HEK293 (cell line): Measurements from ENCODE around the gene HOXD11.
A peak's percentile ranks its signal among the peaks of the same experiment; 100 is the strongest.

Source experiments
- FEZF1 ChIP-seq: fragments of 450-650 bp; formaldehyde crosslinking; IDR thresholded peaks from 2 replicates; pipeline ENCODE4 v1.5.1; 2016; ENCODE audit warnings: missing biosample characterization, missing genetic modification characterization
- HOXD13 ChIP-seq: sonication (generic); formaldehyde crosslinking; IDR thresholded peaks from 2 replicates; pipeline ENCODE4 v1.8.0; 2022; ENCODE audit warnings: missing genetic modification reagents, borderline replicate concordance
- IKZF3 ChIP-seq: fragments of 450-650 bp; IDR thresholded peaks from 2 replicates; pipeline ENCODE4 v1.5.0; 2018; ENCODE audit warnings: missing biosample characterization, mild to moderate bottlenecking, missing genetic modification characterization, moderate library complexity
- KLF16 ChIP-seq: fragments of 450-650 bp; formaldehyde crosslinking; IDR thresholded peaks from 2 replicates; pipeline ENCODE4 v1.5.1; 2017; ENCODE audit warnings: missing biosample characterization, missing genetic modification characterization
- MZF1 ChIP-seq: fragments of 450-650 bp; formaldehyde crosslinking; IDR thresholded peaks from 2 replicates; pipeline ENCODE4 v1.5.1; 2017; ENCODE audit warnings: missing biosample characterization, missing genetic modification characterization, borderline replicate concordance
- OVOL3 ChIP-seq: fragments of 450-650 bp; formaldehyde crosslinking; IDR thresholded peaks from 2 replicates; pipeline ENCODE4 v1.5.1; 2016; ENCODE audit warnings: missing biosample characterization, missing genetic modification characterization
- PBX3 ChIP-seq: sonication (generic); formaldehyde crosslinking; IDR thresholded peaks from 2 replicates; pipeline ENCODE4 v1.8.1; 2022; ENCODE audit warnings: mild to moderate bottlenecking, moderate library complexity, missing genetic modification reagents
- PRDM6 ChIP-seq: fragments of 450-650 bp; formaldehyde crosslinking; IDR thresholded peaks from 2 replicates; pipeline ENCODE4 v1.5.1; 2017; ENCODE audit warnings: missing biosample characterization, missing genetic modification characterization
- SP3 ChIP-seq: fragments of 450-650 bp; formaldehyde crosslinking; IDR thresholded peaks from 2 replicates; pipeline ENCODE4 v1.5.1; 2016; ENCODE audit warnings: missing biosample characterization, missing genetic modification characterization
- SP7 ChIP-seq: fragments of 450-650 bp; formaldehyde crosslinking; IDR thresholded peaks from 2 replicates; pipeline ENCODE4 v1.5.1; 2016; ENCODE audit warnings: missing biosample characterization, missing genetic modification characterization
- TSHZ1 ChIP-seq: fragments of 450-650 bp; formaldehyde crosslinking; IDR thresholded peaks from 2 replicates; pipeline ENCODE4 v1.5.1; 2016; ENCODE audit warnings: missing biosample characterization, missing genetic modification characterization, borderline replicate concordance
- WT1 ChIP-seq: fragments of 450-650 bp; formaldehyde crosslinking; IDR thresholded peaks from 2 replicates; pipeline ENCODE4 v1.5.1; 2016; ENCODE audit warnings: missing biosample characterization, missing genetic modification characterization
- ZBTB17 ChIP-seq: fragments of 450-650 bp; formaldehyde crosslinking; IDR thresholded peaks from 2 replicates; pipeline ENCODE4 v1.5.1; 2016; ENCODE audit warnings: missing biosample characterization, missing genetic modification characterization
- ZBTB20 ChIP-seq: fragments of 450-650 bp; formaldehyde crosslinking; IDR thresholded peaks from 2 replicates; pipeline ENCODE4 v1.5.1; 2016; ENCODE audit warnings: missing biosample characterization, missing genetic modification characterization
- ZFP3 ChIP-seq: fragments of 450-650 bp; formaldehyde crosslinking; IDR thresholded peaks from 2 replicates; pipeline ENCODE4 v1.5.1; 2016; ENCODE audit warnings: low read depth, missing biosample characterization, missing genetic modification characterization
- ZIC2 ChIP-seq: fragments of 450-650 bp; formaldehyde crosslinking; IDR thresholded peaks from 2 replicates; pipeline ENCODE4 v1.5.1; 2016; ENCODE audit warnings: missing biosample characterization, missing genetic modification characterization
- ZNF184 ChIP-seq: fragments of 450-650 bp; IDR thresholded peaks from 2 replicates; pipeline ENCODE4 v1.5.1; 2018; ENCODE audit warnings: missing biosample characterization, mild to moderate bottlenecking, missing genetic modification characterization
- ZNF211 ChIP-seq: fragments of 450-650 bp; formaldehyde crosslinking; IDR thresholded peaks from 2 replicates; pipeline ENCODE4 v1.5.1; 2016; ENCODE audit warnings: low read depth, missing biosample characterization, missing genetic modification characterization
- ZNF214 ChIP-seq: fragments of 450-650 bp; formaldehyde crosslinking; IDR thresholded peaks from 2 replicates; pipeline ENCODE4 v1.5.1; 2017; ENCODE audit warnings: missing biosample characterization, mild to moderate bottlenecking, missing genetic modification characterization, borderline replicate concordance
- ZNF223 ChIP-seq: fragments of 450-650 bp; formaldehyde crosslinking; IDR thresholded peaks from 2 replicates; pipeline ENCODE4 v1.5.1; 2016; ENCODE audit warnings: missing biosample characterization, missing genetic modification characterization
- ZNF248 ChIP-seq: fragments of 450-650 bp; formaldehyde crosslinking; IDR thresholded peaks from 2 replicates; pipeline ENCODE4 v1.5.1; 2017; ENCODE audit warnings: missing biosample characterization, missing genetic modification characterization
- ZNF341 ChIP-seq: fragments of 450-650 bp; formaldehyde crosslinking; IDR thresholded peaks from 2 replicates; pipeline ENCODE4; 2016; ENCODE audit warnings: low read depth, missing biosample characterization, missing genetic modification characterization
- ZNF449 ChIP-seq: fragments of 450-650 bp; formaldehyde crosslinking; IDR thresholded peaks from 2 replicates; pipeline ENCODE4 v1.5.1; 2017; ENCODE audit warnings: missing biosample characterization, mild to moderate bottlenecking, missing genetic modification characterization, moderate library complexity
- ZNF514 ChIP-seq: fragments of 450-650 bp; formaldehyde crosslinking; IDR thresholded peaks from 2 replicates; pipeline ENCODE4 v1.5.1; 2016; ENCODE audit warnings: missing biosample characterization, missing genetic modification characterization
- ZNF521 ChIP-seq: fragments of 450-650 bp; formaldehyde crosslinking; IDR thresholded peaks from 2 replicates; pipeline ENCODE4 v1.5.1; 2017; ENCODE audit warnings: missing biosample characterization, mild to moderate bottlenecking, missing genetic modification characterization
- ZNF596 ChIP-seq: fragments of 450-650 bp; IDR thresholded peaks from 2 replicates; pipeline ENCODE4 v1.5.0; 2018; ENCODE audit warnings: missing biosample characterization, mild to moderate bottlenecking, missing genetic modification characterization, moderate library complexity
- ZNF660 ChIP-seq: fragments of 450-650 bp; IDR thresholded peaks from 2 replicates; pipeline ENCODE4 v1.5.1; 2018; ENCODE audit warnings: missing biosample characterization, mild to moderate bottlenecking, missing genetic modification characterization
- ZNF837 ChIP-seq: fragments of 450-650 bp; formaldehyde crosslinking; IDR thresholded peaks from 2 replicates; pipeline ENCODE4 v1.5.1; 2016; ENCODE audit warnings: missing biosample characterization, missing genetic modification characterization
- TF ChIP-seq, protein P1 (sequence below): fragments of 450-650 bp; formaldehyde crosslinking; IDR thresholded peaks from 2 replicates; pipeline ENCODE4 v1.5.1; 2016; ENCODE audit warnings: missing biosample characterization, missing genetic modification characterization
- TF ChIP-seq, protein P2 (sequence below): fragments of 450-650 bp; formaldehyde crosslinking; IDR thresholded peaks from 2 replicates; pipeline ENCODE4 v1.5.1; 2017; ENCODE audit warnings: missing biosample characterization, missing genetic modification characterization

The HOXD11 gene

GRCh38 chr2:176146101-176146500 is 39.0 kb downstream of the HOXD11 start (continued):
- TF ChIP-seq, protein P1, sequence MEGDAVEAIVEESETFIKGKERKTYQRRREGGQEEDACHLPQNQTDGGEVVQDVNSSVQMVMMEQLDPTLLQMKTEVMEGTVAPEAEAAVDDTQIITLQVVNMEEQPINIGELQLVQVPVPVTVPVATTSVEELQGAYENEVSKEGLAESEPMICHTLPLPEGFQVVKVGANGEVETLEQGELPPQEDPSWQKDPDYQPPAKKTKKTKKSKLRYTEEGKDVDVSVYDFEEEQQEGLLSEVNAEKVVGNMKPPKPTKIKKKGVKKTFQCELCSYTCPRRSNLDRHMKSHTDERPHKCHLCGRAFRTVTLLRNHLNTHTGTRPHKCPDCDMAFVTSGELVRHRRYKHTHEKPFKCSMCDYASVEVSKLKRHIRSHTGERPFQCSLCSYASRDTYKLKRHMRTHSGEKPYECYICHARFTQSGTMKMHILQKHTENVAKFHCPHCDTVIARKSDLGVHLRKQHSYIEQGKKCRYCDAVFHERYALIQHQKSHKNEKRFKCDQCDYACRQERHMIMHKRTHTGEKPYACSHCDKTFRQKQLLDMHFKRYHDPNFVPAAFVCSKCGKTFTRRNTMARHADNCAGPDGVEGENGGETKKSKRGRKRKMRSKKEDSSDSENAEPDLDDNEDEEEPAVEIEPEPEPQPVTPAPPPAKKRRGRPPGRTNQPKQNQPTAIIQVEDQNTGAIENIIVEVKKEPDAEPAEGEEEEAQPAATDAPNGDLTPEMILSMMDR (tag by site-specific recombination), result no peak
- no peak for TF ChIP-seq ZNF514
- TF ChIP-seq PRDM6 (tag by site-specific recombination), result peak; percentile 85
- no peak for TF ChIP-seq ZNF521 (tag by site-specific recombination)
- TF ChIP-seq FEZF1 (tag by site-specific recombination), result peak; percentile 74
- TF ChIP-seq ZNF248 (tag by site-specific recombination), result no peak
- no peak for TF ChIP-seq ZNF214 (tag by site-specific recombination)
- TF ChIP-seq TSHZ1 (tag by site-specific recombination), result no peak
- no peak for TF ChIP-seq WT1
- TF ChIP-seq, protein P2, sequence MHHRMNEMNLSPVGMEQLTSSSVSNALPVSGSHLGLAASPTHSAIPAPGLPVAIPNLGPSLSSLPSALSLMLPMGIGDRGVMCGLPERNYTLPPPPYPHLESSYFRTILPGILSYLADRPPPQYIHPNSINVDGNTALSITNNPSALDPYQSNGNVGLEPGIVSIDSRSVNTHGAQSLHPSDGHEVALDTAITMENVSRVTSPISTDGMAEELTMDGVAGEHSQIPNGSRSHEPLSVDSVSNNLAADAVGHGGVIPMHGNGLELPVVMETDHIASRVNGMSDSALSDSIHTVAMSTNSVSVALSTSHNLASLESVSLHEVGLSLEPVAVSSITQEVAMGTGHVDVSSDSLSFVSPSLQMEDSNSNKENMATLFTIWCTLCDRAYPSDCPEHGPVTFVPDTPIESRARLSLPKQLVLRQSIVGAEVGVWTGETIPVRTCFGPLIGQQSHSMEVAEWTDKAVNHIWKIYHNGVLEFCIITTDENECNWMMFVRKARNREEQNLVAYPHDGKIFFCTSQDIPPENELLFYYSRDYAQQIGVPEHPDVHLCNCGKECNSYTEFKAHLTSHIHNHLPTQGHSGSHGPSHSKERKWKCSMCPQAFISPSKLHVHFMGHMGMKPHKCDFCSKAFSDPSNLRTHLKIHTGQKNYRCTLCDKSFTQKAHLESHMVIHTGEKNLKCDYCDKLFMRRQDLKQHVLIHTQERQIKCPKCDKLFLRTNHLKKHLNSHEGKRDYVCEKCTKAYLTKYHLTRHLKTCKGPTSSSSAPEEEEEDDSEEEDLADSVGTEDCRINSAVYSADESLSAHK (tag by site-specific recombination), result 0 out of 2 replicates have a peak, but pooled peaks have one; percentile 46
- TF ChIP-seq MZF1 (tag by site-specific recombination), result no peak; the same call in 1 of the 2 replicates
- peak; percentile 73 for TF ChIP-seq ZNF660 (tag by site-specific recombination)
- TF ChIP-seq ZNF596 (tag by site-specific recombination), result peak; percentile 26; the same call in 1 of the 2 replicates
- TF ChIP-seq ZBTB17 (tag by site-specific recombination), result 0 out of 2 replicates have a peak, but pooled peaks have one; percentile 12
- 0 out of 2 replicates have a peak, but pooled peaks have one; percentile 21 for TF ChIP-seq SP7 (tag by site-specific recombination)
- peak; percentile 67; the same call in 1 of the 2 replicates for TF ChIP-seq IKZF3
- no peak for TF ChIP-seq ZFP3 (tag by site-specific recombination)
- no peak for TF ChIP-seq ZNF449 (tag by site-specific recombination)
- TF ChIP-seq OVOL3 (tag by site-specific recombination), result no peak
- TF ChIP-seq ZNF211 (tag by site-specific recombination), result no peak
- TF ChIP-seq ZIC2, result no peak
- TF ChIP-seq ZBTB20 (tag by site-specific recombination), result 0 out of 2 replicates have a peak, but pooled peaks have one; percentile 22
- TF ChIP-seq SP3 (tag by site-specific recombination), result no peak
- TF ChIP-seq KLF16 (tag by site-specific recombination), result 0 out of 2 replicates have a peak, but pooled peaks have one; percentile 25
- TF ChIP-seq HOXD13 (CRISPR knock-in tag), result no peak
- TF ChIP-seq ZNF223, result no peak
- TF ChIP-seq PBX3 (CRISPR knock-in tag), result no peak
- TF ChIP-seq ZNF341 (tag by site-specific recombination), result peak; percentile 46
- no peak for TF ChIP-seq ZNF184
- TF ChIP-seq ZNF837 (tag by site-specific recombination), result no peak
